K562 treated with DMSO at 1 percent for 12 hours (cell line): ENCODE results near the gene TSGA10IP. TPM values are rescaled to one million over a fixed set of nuclear protein-coding genes. Genes with fewer than 3 reads are reported as not detected.

Experiments used
- total RNA-seq: library from RNA; unstranded; fragments of 300-600 nt; gene quantifications from 2 replicates; pipeline ENCODE4 v1.2.3, GENCODE V29; 2022; ENCODE audit not compliant: insufficient read depth

Gene TSGA10IP
- not detected in 2 replicates for total RNA-seq

GRCh38 chr11:65945430-65945911 lies at the start of gene TSGA10IP:
TSGA10IP (plus strand) TSS chr11:65945480; CDS start chr11:65945676, 196 bp downstream.

DNA sequence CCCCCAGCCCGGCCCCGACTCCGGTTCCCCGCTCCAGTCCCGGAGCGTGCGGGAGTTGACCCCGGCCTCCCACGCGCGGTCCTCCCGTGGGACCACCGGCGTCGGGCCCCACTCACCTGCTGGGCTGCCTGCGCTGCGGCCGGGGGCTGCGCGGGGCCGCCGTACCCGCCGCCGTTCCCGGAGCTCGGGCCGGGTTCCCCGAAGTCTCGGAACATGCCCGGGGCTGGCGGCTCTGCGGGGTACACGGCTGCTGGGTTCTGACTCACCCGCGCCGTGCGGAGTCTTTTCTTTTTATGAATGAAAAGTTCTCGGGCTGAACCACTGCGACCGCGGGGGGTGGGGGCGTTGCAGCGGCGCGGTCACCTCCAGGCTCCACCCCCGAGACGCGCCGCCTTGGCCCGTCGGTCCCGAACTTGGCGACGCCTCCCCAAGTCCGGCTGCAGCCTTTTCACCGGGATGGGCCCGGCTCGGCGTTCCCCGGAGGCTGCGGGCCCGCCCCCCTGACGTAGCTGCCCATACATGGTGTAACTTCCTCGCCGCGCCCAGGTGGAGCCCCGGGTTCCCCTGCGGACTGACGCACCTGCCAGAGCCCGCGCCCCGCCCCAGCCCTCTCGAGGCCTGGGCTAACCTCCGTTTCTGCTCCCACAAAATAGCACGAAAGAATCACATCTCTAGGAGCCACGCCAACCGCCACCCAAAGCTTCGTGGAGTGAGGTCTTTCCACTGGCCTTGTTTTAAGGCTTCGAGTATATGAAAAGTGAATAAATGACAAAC lies 45.0 kb upstream of the TSGA10IP start, which contains the start of gene FOSL1:
Gene FOSL1, minus strand, starts transcription at position 264 of the 774 bp plus-strand sequence. Its CDS starts 49 bp downstream, at position 215.

GRCh38 chr11:65918211-65919140 lies 26.8 kb upstream of the TSGA10IP start, which contains the start of gene C11orf68:
C11orf68 (minus strand) TSS chr11:65919062; CDS start chr11:65919031, 31 bp downstream.

GRCh38 chr11:65919141-65919572 lies 26.1 kb upstream of the TSGA10IP start, which contains the start of gene DRAP1:
DRAP1 (plus strand) TSS chr11:65919426; CDS start chr11:65919502, 76 bp downstream.

DNA sequence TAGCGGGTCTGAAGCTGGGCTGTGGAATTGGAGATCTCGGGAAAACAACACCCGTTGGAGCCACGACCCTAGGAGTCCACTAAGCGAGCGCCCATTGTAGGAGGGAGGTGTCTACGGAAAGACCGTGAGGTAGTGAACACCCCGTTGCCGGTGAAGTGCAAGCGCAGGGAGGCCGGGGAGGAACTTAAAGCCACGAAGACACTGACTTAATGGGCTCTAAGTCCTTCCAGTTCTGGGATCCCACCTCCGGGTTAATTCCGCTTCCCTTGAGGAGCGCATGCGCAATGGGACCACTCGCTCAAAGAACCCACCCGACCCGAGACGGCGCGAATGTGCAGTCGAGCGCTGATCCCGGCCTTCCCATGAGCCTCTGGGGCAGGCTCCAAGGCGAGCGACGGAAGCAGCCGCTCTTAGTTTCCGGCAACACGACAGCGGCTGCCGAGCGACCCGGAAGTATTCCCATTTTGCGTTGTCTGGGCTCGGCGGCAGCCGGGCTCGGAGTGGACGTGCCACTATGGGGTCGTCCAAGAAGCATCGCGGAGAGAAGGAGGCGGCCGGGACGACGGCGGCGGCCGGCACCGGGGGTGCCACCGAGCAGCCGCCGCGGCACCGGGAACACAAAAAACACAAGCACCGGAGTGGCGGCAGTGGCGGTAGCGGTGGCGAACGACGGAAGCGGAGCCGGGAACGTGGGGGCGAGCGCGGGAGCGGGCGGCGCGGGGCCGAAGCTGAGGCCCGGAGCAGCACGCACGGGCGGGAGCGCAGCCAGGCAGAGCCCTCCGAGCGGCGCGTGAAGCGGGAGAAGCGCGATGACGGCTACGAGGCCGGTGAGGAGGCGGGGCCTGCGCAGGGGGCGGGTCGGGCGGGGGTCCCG lies 16.2 kb downstream of the TSGA10IP start, which contains the start of gene SART1:
Gene SART1, plus strand, starts transcription at position 468 of the 874 bp plus-strand sequence. Its CDS starts 47 bp downstream, at position 515.

GRCh38 chr11:66001942-66002647 lies 56.8 kb downstream of the TSGA10IP start, which contains the start of the genes BANF1 and EIF1AD:
BANF1 (plus strand) TSS chr11:66002503; CDS start chr11:66003251, 748 bp downstream.
EIF1AD (minus strand) TSS chr11:66002157; CDS start chr11:66000389, 1,768 bp downstream.

Other genes starting within 250 kb of the TSGA10IP start
- gene KAT5, start 233.2 kb upstream of the TSGA10IP start, total RNA-seq, result 34.6 and 39.5 TPM in 2 replicates
- gene RNASEH2C, start 224.7 kb upstream of the TSGA10IP start, total RNA-seq, result 31.8 and 55.6 TPM in 2 replicates
- 16.1 and 36.7 TPM in 2 replicates for gene AP5B1, start 164.5 kb upstream of the TSGA10IP start, total RNA-seq
- gene OVOL1, start 158.4 kb upstream of the TSGA10IP start, total RNA-seq, result not detected in 2 replicates
- not detected in 2 replicates for gene SNX32, start 111.5 kb upstream of the TSGA10IP start, total RNA-seq
- gene CFL1, start 87.3 kb upstream of the TSGA10IP start, total RNA-seq, result 719 and 743 TPM in 2 replicates
- 62.2 and 65.7 TPM in 2 replicates for gene MUS81, start 85.0 kb upstream of the TSGA10IP start, total RNA-seq
- 1.3 TPM in 1 of 2 replicates, not detected in the other for gene EFEMP2, start 72.7 kb upstream of the TSGA10IP start, total RNA-seq
- 0.74 TPM in 1 of 2 replicates, not detected in the other for gene CTSW, start 65.6 kb upstream of the TSGA10IP start, total RNA-seq
- gene FIBP, start 57.0 kb upstream of the TSGA10IP start, total RNA-seq, result 69.0 and 70.0 TPM in 2 replicates
- gene CCDC85B, start 54.8 kb upstream of the TSGA10IP start, total RNA-seq, result 33.9 and 65.5 TPM in 2 replicates
- 5.8 and 9.3 TPM in 2 replicates for gene FOSL1, start 45.1 kb upstream of the TSGA10IP start, total RNA-seq
- gene C11orf68, start 26.4 kb upstream of the TSGA10IP start, total RNA-seq, result 44.6 and 55.1 TPM in 2 replicates
- 134 and 154 TPM in 2 replicates for gene DRAP1, start 26.1 kb upstream of the TSGA10IP start, total RNA-seq
- gene SART1, start 16.3 kb downstream of the TSGA10IP start, total RNA-seq, result 31.9 and 78.2 TPM in 2 replicates
- gene EIF1AD, start 56.7 kb downstream of the TSGA10IP start, total RNA-seq, result 17.4 and 44.8 TPM in 2 replicates
- 177 and 202 TPM in 2 replicates for gene BANF1, start 57.0 kb downstream of the TSGA10IP start, total RNA-seq
- gene CST6, start 66.5 kb downstream of the TSGA10IP start, total RNA-seq, result not detected in 2 replicates
- gene CATSPER1, start 81.0 kb downstream of the TSGA10IP start, total RNA-seq, result 2.1 TPM in 1 of 2 replicates, not detected in the other
- gene GAL3ST3, start 103.7 kb downstream of the TSGA10IP start, total RNA-seq, result not detected in 2 replicates
- gene SF3B2, start 106.9 kb downstream of the TSGA10IP start, total RNA-seq, result 184 and 273 TPM in 2 replicates
- 13.4 and 34.4 TPM in 2 replicates for gene PACS1, start 124.8 kb downstream of the TSGA10IP start, total RNA-seq